ENCODE results near the gene SHCBP1L. TPM values are rescaled to one million over a fixed set of nuclear protein-coding genes. Genes with fewer than 3 reads are reported as not detected.

SHCBP1L gene
- total RNA-seq, 1 experiment from 2014 or later: not detected

DNA sequence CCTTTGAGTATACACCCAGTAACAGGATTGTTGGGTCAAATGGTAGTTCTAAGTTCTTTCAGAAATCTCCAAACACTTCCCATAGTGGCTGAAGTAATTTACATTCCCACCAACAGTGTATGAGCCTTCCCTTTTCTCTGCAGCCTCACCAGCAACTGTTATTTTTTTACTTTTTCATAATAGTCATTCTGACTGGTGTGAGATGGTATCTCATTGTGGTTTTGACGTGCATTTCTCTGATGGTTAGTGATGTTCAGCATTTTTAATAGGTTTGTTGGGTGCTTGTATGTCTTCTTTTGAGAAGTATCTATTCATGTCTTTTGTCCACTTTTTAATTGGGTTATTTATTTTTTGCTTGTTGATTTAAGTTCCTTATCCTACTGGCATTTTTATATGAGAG is 43.9 kb upstream of the SHCBP1L start:
- no peaks in the 10 kb centered on the region for H3K9me3 ChIP-seq (ENCODE audit: control insufficient read depth, low read depth, low read length)
- H2BK120ac ChIP-seq (ENCODE audit: low read depth, low read length, poor library complexity, severe bottlenecking): no peak overlapping the region
- no peaks in the 10 kb centered on the region for H3K27me3 Mint-ChIP-seq (ENCODE audit: low read depth)
- no peak overlapping the region for H3K27ac ChIP-seq (ENCODE audit: insufficient read length, low read depth, low read length)
- H3T11ph ChIP-seq (ENCODE audit: low read length): no peak overlapping the region
- H3K14ac ChIP-seq (ENCODE audit: insufficient read depth, low read length): no peak overlapping the region
- H3K56ac ChIP-seq (ENCODE audit: insufficient read length, low read depth, low read length): no peak overlapping the region
- H3K18ac ChIP-seq (ENCODE audit: insufficient read length, low read depth, low read length): no peak overlapping the region
- no peak overlapping the region for H2AK5ac ChIP-seq (ENCODE audit: insufficient read length, low read length)
- H3K23ac ChIP-seq (ENCODE audit: insufficient read length, low read depth, low read length): no peak overlapping the region
- H4K8ac ChIP-seq (replicated peaks; ENCODE audit: insufficient read length, low read depth, low read length): no peak overlapping the region
- H3K9ac ChIP-seq (ENCODE audit: extremely low read depth, insufficient read length, low read length): no peak overlapping the region
- no peak overlapping the region for H2AFZ ChIP-seq (ENCODE audit: low read length)
- H2BK15ac ChIP-seq (ENCODE audit: low read depth, low read length): no peak overlapping the region
- no peak for DNase-seq
- no peak overlapping the region for H2BK12ac ChIP-seq (ENCODE audit: insufficient read length, low read depth, low read length)
- no peak overlapping the region for H3K4ac ChIP-seq (ENCODE audit: low read depth, low read length)
- H3K9me3 Mint-ChIP-seq: no peaks in the 10 kb centered on the region
- no peak overlapping the region for H3K27ac Mint-ChIP-seq
- H3K23me2 ChIP-seq (ENCODE audit: insufficient read length, low read depth, low read length, poor library complexity, severe bottlenecking): no peaks in the 10 kb centered on the region
- no peaks in the 10 kb centered on the region for H3K4me1 Mint-ChIP-seq
- no peaks in the 10 kb centered on the region for H3K4me1 ChIP-seq (ENCODE audit: insufficient read depth, low read length)
- no peaks in the 10 kb centered on the region for H3K36me3 Mint-ChIP-seq (ENCODE audit: insufficient read depth in 1 of 3, low read depth in 3 of 3)
- no peak overlapping the region for H2BK20ac ChIP-seq (ENCODE audit: low read depth, low read length, poor library complexity, severe bottlenecking)
- H3K4me3 Mint-ChIP-seq: no peak overlapping the region
- H3K27me3 ChIP-seq (ENCODE audit: insufficient read depth, low read length): no peaks in the 10 kb centered on the region
- H4K20me1 ChIP-seq (ENCODE audit: control insufficient read depth, insufficient read depth, insufficient read length): no peaks in the 10 kb centered on the region
- no peaks in the 10 kb centered on the region for H3K79me1 ChIP-seq (ENCODE audit: insufficient read depth, low read depth, low read length, poor library complexity, severe bottlenecking)
- H2BK5ac ChIP-seq (ENCODE audit: insufficient read length, low read length): no peak overlapping the region
- no peak overlapping the region for H4K5ac ChIP-seq (ENCODE audit: insufficient read length, low read depth, low read length)
- no peak overlapping the region for H3K4me2 ChIP-seq (ENCODE audit: insufficient read depth, insufficient read length, low read length)
- WGBS (ENCODE audit: extremely low coverage, insufficient read length, low lambda C conversion rate): no CpG with 5 or more reads among the region's 1 CpG
- no peak overlapping the region for H4K91ac ChIP-seq (ENCODE audit: insufficient read length, low read depth, low read length)
- TF ChIP-seq, protein P1, sequence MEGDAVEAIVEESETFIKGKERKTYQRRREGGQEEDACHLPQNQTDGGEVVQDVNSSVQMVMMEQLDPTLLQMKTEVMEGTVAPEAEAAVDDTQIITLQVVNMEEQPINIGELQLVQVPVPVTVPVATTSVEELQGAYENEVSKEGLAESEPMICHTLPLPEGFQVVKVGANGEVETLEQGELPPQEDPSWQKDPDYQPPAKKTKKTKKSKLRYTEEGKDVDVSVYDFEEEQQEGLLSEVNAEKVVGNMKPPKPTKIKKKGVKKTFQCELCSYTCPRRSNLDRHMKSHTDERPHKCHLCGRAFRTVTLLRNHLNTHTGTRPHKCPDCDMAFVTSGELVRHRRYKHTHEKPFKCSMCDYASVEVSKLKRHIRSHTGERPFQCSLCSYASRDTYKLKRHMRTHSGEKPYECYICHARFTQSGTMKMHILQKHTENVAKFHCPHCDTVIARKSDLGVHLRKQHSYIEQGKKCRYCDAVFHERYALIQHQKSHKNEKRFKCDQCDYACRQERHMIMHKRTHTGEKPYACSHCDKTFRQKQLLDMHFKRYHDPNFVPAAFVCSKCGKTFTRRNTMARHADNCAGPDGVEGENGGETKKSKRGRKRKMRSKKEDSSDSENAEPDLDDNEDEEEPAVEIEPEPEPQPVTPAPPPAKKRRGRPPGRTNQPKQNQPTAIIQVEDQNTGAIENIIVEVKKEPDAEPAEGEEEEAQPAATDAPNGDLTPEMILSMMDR (conservative IDR thresholded peaks at IDR 0.05): no peak
- H3K79me2 ChIP-seq (ENCODE audit: insufficient read depth, low read length): no peaks in the 10 kb centered on the region
